ENCODE measurements around the gene ADH7.

- no peak for TF ChIP-seq EZH2 (IDR thresholded peaks at IDR 0.05; ENCODE audit: insufficient read depth, poor library complexity, severe bottlenecking)
- no peak for TF ChIP-seq EZH2phosphoT487 (IDR thresholded peaks at IDR 0.05; ENCODE audit: insufficient read depth, low read depth)
These were observed 51.2 kb downstream of the ADH7 start for GRCh38 chr4:99383833-99384392.

Data from GM23248 (cell line).